GM12878 (cell line): ENCODE data around the gene GLA. TPM values are rescaled to one million over a fixed set of nuclear protein-coding genes. Genes with fewer than 3 reads are reported as not detected.

Experiments used
- ATAC-seq: fragments of 200-7000 bp; cut with Tn5 transposase; 3 replicates; pipeline ENCODE4 v1.9.1; 2020; ENCODE audit warnings: mild to moderate bottlenecking, moderate library complexity
- BruUV-seq: library from RNA; stranded (reverse); fragments of 400-500 nt; replicated peaks from 2 replicates; lab custom pipeline; 2021; lab: Mats Ljungman, UMichigan
- CTCF ChIA-PET: fragments of 300-600 bp; sonication (Branson Sonifier 250); formaldehyde crosslinking; extraction: SDS; loops from one replicate; lab custom pipeline; 2021; ENCODE audit warnings: inconsistent platforms; lab: Yijun Ruan, JAX
- POLR2A ChIA-PET: fragments of 350-600 bp; formaldehyde crosslinking; extraction: SDS; loops from one replicate; lab custom pipeline; 2021; ENCODE audit warnings: inconsistent platforms; lab: Charles Lee
- RAD21 ChIA-PET: fragments of 300-600 bp; sonication (Branson Sonifier 250); formaldehyde crosslinking; loops from one replicate; lab custom pipeline; 2023; ENCODE audit warnings: antibody characterized with exemption; ENCODE audit not compliant: unreplicated experiment; lab: Charles Lee
- SMC1A ChIA-PET: fragments of 300-600 bp; sonication (Branson Sonifier 250); formaldehyde crosslinking; loops from one replicate; lab custom pipeline; 2023; ENCODE audit not compliant: unreplicated experiment, uncharacterized antibody; lab: Charles Lee
- DNase-seq: peaks from one replicate; pipeline ENCODE4 v3.0.0-alpha.2; 2011; ENCODE audit warnings: low read depth, low spot score
- FAIRE-seq: peaks from 3 replicates; lab custom pipeline; 2011; peaks lifted over from hg19 to GRCh38; lab: Jason Lieb, UNC
- H2AFZ ChIP-seq: 2 replicates; pipeline ENCODE4 v1.6.0; 2011; ENCODE audit warnings: low read depth, low read length, control low read depth; ENCODE audit not compliant: control insufficient read depth
- H3K27ac ChIP-seq: 2 replicates; pipeline ENCODE4 v1.5.1; 2011; ENCODE audit warnings: control low read depth; ENCODE audit not compliant: control insufficient read depth, insufficient read depth
- H3K27me3 ChIP-seq, 2 experiments: replicated peaks in 1 of 2; 2 replicates each; pipeline versions ENCODE4 v1.6.0 to v1.6.1; 2011; ENCODE audit warnings: low read length in 1 of 2; ENCODE audit not compliant: control insufficient read depth in 2 of 2, insufficient read depth in 2 of 2
- H3K36me3 ChIP-seq, 2 experiments: 2 replicates each; pipeline ENCODE4 v1.5.1; 2011; ENCODE audit warnings: low read length in 1 of 2; ENCODE audit not compliant: control insufficient read depth in 2 of 2, insufficient read depth in 2 of 2
- H3K4me1 ChIP-seq: 2 replicates; pipeline ENCODE4 v1.6.1; 2011; ENCODE audit warnings: mild to moderate bottlenecking, low read length, moderate library complexity, mixed read lengths; ENCODE audit not compliant: control insufficient read depth, insufficient read depth
- H3K4me2 ChIP-seq: 2 replicates; pipeline ENCODE4 v1.6.0; 2011; ENCODE audit warnings: control low read depth; ENCODE audit not compliant: control insufficient read depth, insufficient read depth
- H3K4me3 ChIP-seq: fragments of 200-600 bp; sonication (generic); 2 replicates; pipeline ENCODE4 v1.5.1; 2016
- H3K79me2 ChIP-seq: 2 replicates; pipeline ENCODE4 v1.6.0; 2011; ENCODE audit warnings: low read length; ENCODE audit not compliant: control insufficient read depth, insufficient read depth
- H3K9ac ChIP-seq: 2 replicates; pipeline ENCODE4 v1.8.0; 2011; ENCODE audit warnings: low read length, control low read depth, mixed read lengths; ENCODE audit not compliant: control insufficient read depth, insufficient read depth
- H3K9me3 ChIP-seq: replicated peaks from 3 replicates; pipeline ENCODE4 v1.5.1; 2011; ENCODE audit warnings: mild to moderate bottlenecking, low read length; ENCODE audit not compliant: control insufficient read depth, insufficient read depth
- H4K20me1 ChIP-seq: 2 replicates; pipeline ENCODE4 v1.6.0; 2011; ENCODE audit not compliant: control insufficient read depth, insufficient read depth
- BACH1 ChIP-seq: fragments of 450-650 bp; IDR thresholded peaks from 2 replicates; pipeline ENCODE4 v1.6.1; 2017; ENCODE audit warnings: mild to moderate bottlenecking, borderline replicate concordance
- CBFB ChIP-seq: IDR thresholded peaks from 2 replicates; pipeline ENCODE4 v1.6.1; 2016; ENCODE audit warnings: antibody characterized with exemption, low read depth
- CHD1 ChIP-seq: IDR thresholded peaks from 2 replicates; pipeline ENCODE4 v1.6.1; 2012; ENCODE audit warnings: low read depth, low read length, improper control_type of control experiment
- EP300 ChIP-seq, 2 experiments: fragments of 150-350 bp in 1 of 2; IDR thresholded peaks; 2 replicates each; pipeline ENCODE4 v1.6.1; 2011 to 2012; ENCODE audit warnings: low read depth in 2 of 2, low read length in 2 of 2, borderline replicate concordance in 1 of 2, improper control_type of control experiment in 1 of 2, inconsistent platforms in 1 of 2; ENCODE audit not compliant: control insufficient read depth in 1 of 2
- EZH2 ChIP-seq: IDR thresholded peaks from 2 replicates; pipeline ENCODE4 v1.6.1; 2012; ENCODE audit warnings: low read depth, mild to moderate bottlenecking, control low read depth, inconsistent platforms, low read length, borderline replicate concordance; ENCODE audit not compliant: control insufficient read depth
- MEF2B ChIP-seq: fragments of 450-650 bp; IDR thresholded peaks from 2 replicates; pipeline ENCODE4 v1.6.1; 2018; ENCODE audit warnings: mild to moderate bottlenecking, moderate library complexity; ENCODE audit not compliant: partially characterized antibody, poor library complexity, severe bottlenecking
- MTA2 ChIP-seq: fragments of 450-650 bp; IDR thresholded peaks from 2 replicates; pipeline ENCODE4 v1.6.1; 2016; ENCODE audit warnings: low read depth, mild to moderate bottlenecking, moderate library complexity
- RELA ChIP-seq: fragments of 450-650 bp; IDR thresholded peaks from 2 replicates; pipeline ENCODE4 v1.8.0; 2014; ENCODE audit warnings: borderline replicate concordance; ENCODE audit not compliant: partially characterized antibody
- RELB ChIP-seq: fragments of 450-650 bp; IDR thresholded peaks from 2 replicates; pipeline ENCODE4 v1.6.1; 2017; ENCODE audit warnings: low read depth, mild to moderate bottlenecking, moderate library complexity
- WGBS: methylation state at CpG from one replicate; pipeline ENCODE4 v1.1.6; 2016; ENCODE audit warnings: low lambda C conversion rate; ENCODE audit not compliant: insufficient replicate concordance, insufficient coverage; ENCODE audit errors: missing lambda C conversion rate; 5-methylcytosine and 5-hydroxymethylcytosine counted together
- in situ Hi-C: fragments of 300-500 bp; cut with MboI; formaldehyde crosslinking; loops from 9 replicates; pipeline ENCODE4 v1.14.3; 2018; ENCODE audit warnings: mixed read lengths
- intact Hi-C: fragments of 100-400 bp; cut with micrococcal nuclease; formaldehyde crosslinking; loops from one replicate; pipeline ENCODE4 v1.14.2; 2022; ENCODE audit not compliant: unreplicated experiment
- polyA plus RNA-seq, 11 experiments: library from polyadenylated mRNA; depleted of rRNA in 4 of 11; unstranded in 6 of 11; stranded (reverse) in 5 of 11; fragments of >200 nt; fragmentation: Nextera tagmentation in 4 of 11; fragmentation: Illumina TruSeq in 1 of 11; extraction: Ambion mirVana in 4 of 11; extraction: Trizol in 1 of 11; gene quantifications; 1 replicate in 1 of 11; 2 replicates in 10 of 11; pipeline versions ENCODE4 v1.2.1 to v1.2.3, GENCODE V29; 2011 to 2016; ENCODE audit warnings: inconsistent platforms in 2 of 11, missing spikeins in 2 of 11, low read depth in 1 of 11
- total RNA-seq, 4 experiments: library from RNA; depleted of rRNA in 3 of 4; stranded (reverse); fragments of >200 nt in 3 of 4; fragmentation: Illumina TruSeq in 1 of 4; extraction: Trizol in 1 of 4; gene quantifications; 2 replicates each; pipeline versions ENCODE4 v1.2.1 to v1.2.3, GENCODE V29; 2013 to 2021

The GLA gene
- total and polyA plus RNA-seq, 10 of the 15 experiments (the other 5 are each of a cell fraction or from before 2014, with no cell fraction given): 23.8 to 66.4 (median 29.1) TPM

- SMC1A ChIA-PET: no interaction called here
- Histone ChIP-seq H3K36me3 (peaks cover 0 to 4% of the 10 kb centered on the region in 2 experiments; a peak in 1 of 4 replicates), H3K79me2 (peaks cover 57% of the 10 kb centered on the region), H3K4me1 (peaks cover 12% of the 10 kb centered on the region), H3K27me3 (no peaks in the 10 kb centered on the region), H3K4me3 (peak overlapping the region; percentile 75), H3K9ac (peak overlapping the region; percentile 84), H2AFZ (no peak overlapping the region), H3K27ac (peak overlapping the region; percentile 92), H4K20me1 (no peaks in the 10 kb centered on the region), H3K9me3 (no peaks in the 10 kb centered on the region; the same call in 2 of the 3 replicates), H3K4me2 (no peak overlapping the region)
- TSS peak; percentile 75 for BruUV-seq
- FAIRE-seq (no peak), DNase-seq (no peak), ATAC-seq (peak; percentile 52)
- TF ChIP-seq MEF2B: peak; percentile 69
- no peak for TF ChIP-seq RELA
- no peak for TF ChIP-seq RELB
- TF ChIP-seq CBFB: no peak; the same call in 1 of the 2 replicates
- no peak for TF ChIP-seq EP300 (IDR thresholded peaks at IDR 0.05; ENCODE audit: borderline replicate concordance in 1 of 2, control insufficient read depth in 1 of 2, low read depth in 2 of 2, low read length in 2 of 2)
- 0 out of 2 replicates have a peak, but pooled peaks have one; percentile 10 for TF ChIP-seq BACH1
- TF ChIP-seq CHD1: no peak
- no peak for TF ChIP-seq EZH2
- TF ChIP-seq MTA2: 0 out of 2 replicates have a peak, but pooled peaks have one; percentile 8
- intact Hi-C loops: loop anchor here (2.0 kb wide), 1 partner anchor 18 kb away; the partner anchor contains the start of gene RPL36A
- RAD21 ChIA-PET: no interaction called here
- POLR2A ChIA-PET: no interaction called here
- in situ Hi-C loops: no loop called here
- 54% methylated on average over 8 of the region's 8 CpGs for WGBS
- CTCF ChIA-PET: no interaction called here
Observed at GRCh38 chrX:101408532-101408841, 762 bp upstream of the GLA start.
